Transverse colon (tissue), 3 donors: ENCODE data around the gene VWA5B1.

Source experiments
- CTCF ChIP-seq, 5 experiments: fragments of 200-600 bp in 3 of 5; fragments of 450-650 bp in 2 of 5; sonication (generic) in 3 of 5; IDR thresholded peaks; 1 replicate in 2 of 5; 2 replicates in 3 of 5; pipeline ENCODE4 v1.5.1; 2016 to 2017; ENCODE audit warnings: antibody characterized with exemption in 5 of 5, inconsistent platforms in 3 of 5, mild to moderate bottlenecking in 2 of 5, moderate library complexity in 1 of 5
- EP300 ChIP-seq: sonication (generic); formaldehyde crosslinking; IDR thresholded peaks from one replicate; pipeline ENCODE4 v1.6.1; 2017; ENCODE audit warnings: antibody characterized with exemption, low read depth

GRCh38 chr1:20325844-20326420, 35.3 kb downstream of the VWA5B1 start:
- TF ChIP-seq EP300 (no peak), CTCF (IDR thresholded peaks at IDR 0.05) (no peak)
